Measurements from ENCODE around the gene TACC2. TPM values are rescaled to one million over a fixed set of nuclear protein-coding genes. Genes with fewer than 3 reads are reported as not detected.

The TACC2 gene, protein sequence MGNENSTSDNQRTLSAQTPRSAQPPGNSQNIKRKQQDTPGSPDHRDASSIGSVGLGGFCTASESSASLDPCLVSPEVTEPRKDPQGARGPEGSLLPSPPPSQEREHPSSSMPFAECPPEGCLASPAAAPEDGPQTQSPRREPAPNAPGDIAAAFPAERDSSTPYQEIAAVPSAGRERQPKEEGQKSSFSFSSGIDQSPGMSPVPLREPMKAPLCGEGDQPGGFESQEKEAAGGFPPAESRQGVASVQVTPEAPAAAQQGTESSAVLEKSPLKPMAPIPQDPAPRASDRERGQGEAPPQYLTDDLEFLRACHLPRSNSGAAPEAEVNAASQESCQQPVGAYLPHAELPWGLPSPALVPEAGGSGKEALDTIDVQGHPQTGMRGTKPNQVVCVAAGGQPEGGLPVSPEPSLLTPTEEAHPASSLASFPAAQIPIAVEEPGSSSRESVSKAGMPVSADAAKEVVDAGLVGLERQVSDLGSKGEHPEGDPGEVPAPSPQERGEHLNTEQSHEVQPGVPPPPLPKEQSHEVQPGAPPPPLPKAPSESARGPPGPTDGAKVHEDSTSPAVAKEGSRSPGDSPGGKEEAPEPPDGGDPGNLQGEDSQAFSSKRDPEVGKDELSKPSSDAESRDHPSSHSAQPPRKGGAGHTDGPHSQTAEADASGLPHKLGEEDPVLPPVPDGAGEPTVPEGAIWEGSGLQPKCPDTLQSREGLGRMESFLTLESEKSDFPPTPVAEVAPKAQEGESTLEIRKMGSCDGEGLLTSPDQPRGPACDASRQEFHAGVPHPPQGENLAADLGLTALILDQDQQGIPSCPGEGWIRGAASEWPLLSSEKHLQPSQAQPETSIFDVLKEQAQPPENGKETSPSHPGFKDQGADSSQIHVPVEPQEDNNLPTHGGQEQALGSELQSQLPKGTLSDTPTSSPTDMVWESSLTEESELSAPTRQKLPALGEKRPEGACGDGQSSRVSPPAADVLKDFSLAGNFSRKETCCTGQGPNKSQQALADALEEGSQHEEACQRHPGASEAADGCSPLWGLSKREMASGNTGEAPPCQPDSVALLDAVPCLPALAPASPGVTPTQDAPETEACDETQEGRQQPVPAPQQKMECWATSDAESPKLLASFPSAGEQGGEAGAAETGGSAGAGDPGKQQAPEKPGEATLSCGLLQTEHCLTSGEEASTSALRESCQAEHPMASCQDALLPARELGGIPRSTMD (N-terminal part only)
- total RNA-seq = 100 to 1,000 TPM; 191 to 400 (median 261) TPM

DNA sequence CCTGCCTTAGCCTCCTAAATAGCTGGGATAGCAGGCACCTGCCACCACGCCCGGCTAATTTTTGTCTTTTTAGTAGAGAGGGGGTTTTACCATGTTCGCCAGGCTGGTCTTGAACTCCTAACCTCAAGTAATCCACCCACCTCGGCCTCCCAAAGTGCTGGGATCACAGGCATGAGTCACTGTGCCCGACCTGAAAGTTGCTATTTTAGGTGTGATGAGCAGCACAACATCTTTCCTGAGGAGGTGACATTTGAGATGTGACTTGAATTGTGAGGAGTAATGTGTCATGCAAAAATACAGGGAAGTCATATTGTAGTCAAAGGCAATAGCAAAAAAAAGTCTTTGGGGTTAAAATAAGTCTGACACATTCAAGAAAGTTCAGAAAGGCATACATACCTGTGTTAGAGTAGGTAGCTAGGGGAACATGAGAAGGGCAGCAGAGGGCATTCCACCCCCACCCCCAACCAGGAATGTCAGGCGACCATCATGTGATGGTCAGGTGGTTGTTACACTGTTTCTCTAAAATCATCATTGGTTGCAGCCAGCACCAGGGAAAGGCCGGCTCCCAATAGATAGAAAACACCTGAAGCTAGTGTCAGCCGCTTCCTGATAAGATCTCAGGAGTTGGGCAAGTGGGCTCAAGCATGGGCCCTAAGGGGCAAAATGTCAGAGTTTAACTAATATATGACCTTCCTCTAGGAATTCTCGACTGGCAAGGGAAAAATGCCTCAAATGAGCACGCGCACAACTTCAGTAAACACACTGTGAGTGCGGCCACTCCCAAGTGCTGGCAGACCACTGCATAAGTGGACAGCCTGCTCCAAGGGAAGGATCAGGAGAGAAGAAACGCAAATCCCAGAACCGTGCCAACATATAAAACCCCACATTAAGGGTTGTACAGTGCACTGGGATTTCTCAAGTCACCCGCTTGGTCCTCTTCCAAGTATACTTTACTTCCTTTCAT lies at the start of gene TACC2:
TSS of gene TACC2 (plus strand) at position 803 of the 964 bp plus-strand sequence. CDS start 32,819 bp downstream, outside the sequence.
- no peak within 1 kb of the TSS for H3K4me3 ChIP-seq (ENCODE audit: low read depth, poor library complexity, severe bottlenecking)
- TF ChIP-seq POLR2A (IDR thresholded peaks at IDR 0.05) (no peak), CTCF (IDR thresholded peaks at IDR 0.05) (no peak)
- no peak for DNase-seq (ENCODE audit: low spot score in 2 of 2)
- 71 to 80% methylated on average over 15 of the region's 15 CpGs for WGBS, 2 donors
- intact Hi-C loops (cut with DNase I; ENCODE audit: low total_unique reads) = no loop called here

DNA sequence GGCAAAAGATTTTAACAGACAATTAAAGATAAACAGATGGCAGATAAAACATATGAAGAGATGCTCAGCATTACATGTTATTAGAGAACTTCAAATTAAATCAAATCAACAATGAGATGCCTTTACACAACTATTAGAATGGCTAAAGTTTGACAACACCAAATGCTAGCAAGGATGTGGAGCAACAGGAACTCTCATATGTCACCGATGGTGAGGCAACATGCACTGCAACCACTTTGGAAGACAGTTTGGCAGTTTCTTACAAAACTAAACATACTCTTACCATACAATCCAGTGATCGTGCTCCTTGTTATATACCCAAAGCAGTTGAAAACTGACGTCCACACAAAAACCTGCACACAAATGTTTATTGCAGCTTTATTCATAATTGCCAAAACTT lies 47.4 kb upstream of the TACC2 start:
- TF ChIP-seq CTCF (IDR thresholded peaks at IDR 0.05) (no peak), POLR2A (IDR thresholded peaks at IDR 0.05) (no peak)

DNA sequence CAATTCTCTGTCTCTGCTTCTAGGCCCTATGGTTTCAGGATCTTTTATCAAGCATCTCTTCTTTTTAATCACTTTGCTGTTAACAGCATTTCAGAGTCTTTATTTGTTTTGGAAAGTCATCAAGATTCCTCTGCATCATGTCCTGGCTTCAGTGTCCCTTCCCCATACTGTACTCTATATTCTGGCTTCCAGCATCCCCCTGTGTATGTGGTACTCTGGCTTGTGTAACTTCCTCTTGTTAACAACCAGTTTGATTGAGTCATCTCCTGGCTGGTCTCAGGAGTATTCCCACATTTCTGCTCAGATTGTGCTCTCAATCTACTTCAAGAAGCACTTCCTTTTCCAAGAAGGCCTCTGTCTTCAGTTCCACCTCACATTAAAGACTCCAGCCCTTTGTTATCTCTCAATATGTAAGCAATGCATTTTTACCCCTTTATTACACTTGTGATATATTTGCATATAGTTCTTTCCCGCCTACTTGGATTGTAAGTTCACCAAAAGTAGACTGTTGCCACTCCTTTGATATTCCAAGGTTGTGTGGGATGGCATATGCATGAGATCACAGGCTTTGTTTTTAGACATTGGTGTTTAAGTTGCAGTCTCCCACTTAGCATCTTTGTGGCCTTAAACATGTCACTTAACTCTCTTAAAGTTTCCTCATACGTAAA lies 46.1 kb upstream of the TACC2 start:
- WGBS, 2 donors = 71 to 92% methylated on average over 2 of the region's 2 CpGs
- TF ChIP-seq POLR2A (IDR thresholded peaks at IDR 0.05) (no peak), CTCF (IDR thresholded peaks at IDR 0.05) (no peak)
- intact Hi-C loops (cut with DNase I; ENCODE audit: low total_unique reads) = no loop called here
- DNase-seq (ENCODE audit: low spot score in 2 of 2) = peak in 1 of 2 donors; percentile 29
- H3K4me3 ChIP-seq (ENCODE audit: low read depth, poor library complexity, severe bottlenecking) = no peak overlapping the region

More for the DNA sequence above, 47.4 kb upstream of the TACC2 start:
- intact Hi-C loops (cut with DNase I; ENCODE audit: low total_unique reads) = no loop called here
- no peak for DNase-seq (ENCODE audit: low spot score in 2 of 2)
- WGBS, 2 donors = 93 to 98% methylated on average over 3 of the region's 3 CpGs
- no peak overlapping the region for H3K4me3 ChIP-seq (ENCODE audit: low read depth, poor library complexity, severe bottlenecking)

DNA sequence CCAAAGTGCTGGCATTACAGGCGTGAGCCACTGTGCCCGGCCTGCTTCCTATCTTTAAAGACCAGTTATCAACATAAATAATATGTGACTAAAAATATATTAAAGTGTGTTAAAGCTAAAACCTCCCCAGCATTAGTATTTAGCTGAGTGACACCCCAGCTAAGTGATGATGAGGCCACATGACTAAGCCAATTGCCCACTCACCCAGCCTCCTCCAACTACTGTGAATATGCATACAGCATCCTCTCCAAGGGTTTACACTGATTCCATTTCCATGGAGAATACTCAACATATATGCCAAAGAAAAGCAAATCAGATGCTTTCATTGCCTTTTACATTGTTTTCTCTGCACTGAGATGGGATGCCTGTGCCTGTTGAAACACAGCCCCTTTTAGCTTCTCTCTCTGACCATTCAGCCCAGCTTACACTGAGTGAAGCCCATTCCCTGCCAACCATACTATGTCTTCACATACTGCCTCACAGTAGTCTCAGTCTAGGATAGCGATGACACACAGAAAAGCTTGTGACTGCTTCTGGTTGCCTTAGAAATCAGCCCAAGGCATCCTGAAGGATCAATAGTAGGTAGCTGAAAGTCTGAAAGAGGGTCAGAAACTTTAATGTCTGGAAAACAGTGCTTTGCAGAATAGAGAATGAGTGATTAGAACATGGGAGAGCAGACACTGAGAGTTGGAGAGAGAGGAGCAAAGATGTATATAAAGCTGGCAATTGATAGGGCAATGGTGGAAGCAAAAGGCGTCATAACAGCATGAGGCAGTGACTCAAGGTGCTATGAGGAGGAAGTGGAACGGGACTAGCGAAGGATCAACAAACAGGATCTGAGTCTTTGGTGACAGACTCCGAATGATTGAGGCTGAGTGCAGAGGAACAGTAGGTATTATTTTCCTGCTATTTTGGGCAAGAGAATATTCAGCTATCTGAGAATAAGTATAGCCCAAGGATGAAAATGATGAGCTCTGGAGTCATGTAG lies 41.3 kb upstream of the TACC2 start:
- intact Hi-C loops (cut with DNase I; ENCODE audit: low total_unique reads) = no loop called here
- no peak overlapping the region for H3K4me3 ChIP-seq (ENCODE audit: low read depth, poor library complexity, severe bottlenecking)
- DNase-seq (ENCODE audit: low spot score in 2 of 2) = peak in 1 of 2 donors; percentile 39
- WGBS, 2 donors = 83 to 91% methylated on average over 7 of the region's 7 CpGs
- TF ChIP-seq POLR2A (IDR thresholded peaks at IDR 0.05) (no peak), CTCF (IDR thresholded peaks at IDR 0.05) (no peak)

All from lower leg skin (tissue), 4 donors.